GM18868 (cell line): ENCODE results near the gene ITSN1.

Source experiments
- ATAC-seq: cut with Tn5 transposase; IDR thresholded peaks from one replicate; pipeline ENCODE4 v1.9.1; 2021; ENCODE audit warnings: mild to moderate bottlenecking, moderate library complexity; ENCODE audit not compliant: unreplicated experiment

Gene ITSN1

GRCh38 chr21:33945652-33946270 is 303.5 kb downstream of the ITSN1 start:
- ATAC-seq = no peak

DNA sequence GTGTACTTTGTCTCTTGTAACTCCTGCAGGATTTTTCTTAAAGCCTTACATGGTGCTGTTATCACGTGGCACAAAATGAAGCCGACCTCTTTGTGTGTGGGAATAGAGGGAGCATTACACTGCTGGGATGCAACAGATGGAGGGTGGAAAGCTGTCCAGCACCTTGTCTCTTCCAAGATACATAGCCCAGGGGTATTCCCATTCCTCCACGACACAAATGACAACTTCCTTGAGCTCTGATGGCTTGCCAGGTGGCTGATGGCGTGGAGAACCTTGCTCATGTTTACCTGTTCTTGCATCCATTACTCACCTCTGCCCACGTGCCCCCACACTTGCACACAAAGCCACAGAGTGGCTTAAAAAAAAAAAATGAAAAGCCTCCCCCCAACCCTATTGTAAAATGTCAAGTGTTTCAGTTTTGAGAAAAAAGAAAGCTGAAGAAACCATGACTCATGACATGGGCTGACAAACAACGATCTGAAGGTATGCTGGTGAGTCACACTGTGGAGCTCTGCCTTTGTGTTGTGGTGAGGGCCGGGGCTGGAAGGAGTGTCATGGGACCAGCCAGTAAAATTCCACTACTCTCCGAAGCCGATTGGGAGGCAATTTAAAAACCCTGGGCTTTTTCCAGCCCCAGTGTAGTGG is 305.3 kb downstream of the ITSN1 start:
- ATAC-seq = peak; percentile 74

DNA sequence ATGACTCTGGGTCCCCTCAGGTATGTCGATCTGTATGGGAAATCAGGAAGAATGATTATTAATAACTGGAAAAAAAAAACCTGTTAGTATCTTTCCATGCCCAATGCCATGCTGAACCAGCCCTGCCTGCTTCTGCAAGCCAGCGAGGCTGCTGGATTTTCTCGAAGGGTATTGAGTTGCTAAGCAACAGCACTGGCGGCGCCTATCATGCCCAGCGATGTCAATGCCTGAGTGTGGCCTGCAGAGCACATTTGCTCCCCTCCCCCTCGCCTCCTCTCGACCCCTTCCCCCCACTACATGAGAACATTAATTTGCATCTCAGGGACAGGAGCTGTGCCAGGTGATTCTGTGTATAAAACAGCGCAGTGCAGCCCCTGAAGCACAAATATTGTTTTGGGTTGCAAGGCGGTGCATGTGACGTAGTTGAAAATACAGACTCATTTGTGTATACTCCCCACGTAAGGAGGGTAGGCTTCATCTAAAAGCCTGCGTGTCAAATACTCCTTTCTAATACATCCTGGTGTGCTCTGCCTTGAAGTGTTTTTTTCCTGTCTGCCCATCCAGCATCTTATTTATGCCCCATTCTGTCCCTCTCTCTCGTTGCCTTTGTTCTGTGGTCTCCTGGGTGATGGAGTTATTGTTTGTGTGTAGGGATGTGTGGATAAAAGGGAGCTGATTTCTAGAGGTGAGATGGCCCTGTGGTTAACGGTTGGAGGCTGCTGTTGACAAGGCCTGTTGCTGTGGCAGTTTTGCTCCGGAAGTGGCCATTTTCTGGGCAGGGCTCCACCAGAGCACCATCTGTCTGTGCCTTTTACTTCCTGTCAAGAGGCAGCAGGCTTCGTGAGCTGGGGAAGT is 306.0 kb downstream of the ITSN1 start:
- ATAC-seq = peak; percentile 38

DNA sequence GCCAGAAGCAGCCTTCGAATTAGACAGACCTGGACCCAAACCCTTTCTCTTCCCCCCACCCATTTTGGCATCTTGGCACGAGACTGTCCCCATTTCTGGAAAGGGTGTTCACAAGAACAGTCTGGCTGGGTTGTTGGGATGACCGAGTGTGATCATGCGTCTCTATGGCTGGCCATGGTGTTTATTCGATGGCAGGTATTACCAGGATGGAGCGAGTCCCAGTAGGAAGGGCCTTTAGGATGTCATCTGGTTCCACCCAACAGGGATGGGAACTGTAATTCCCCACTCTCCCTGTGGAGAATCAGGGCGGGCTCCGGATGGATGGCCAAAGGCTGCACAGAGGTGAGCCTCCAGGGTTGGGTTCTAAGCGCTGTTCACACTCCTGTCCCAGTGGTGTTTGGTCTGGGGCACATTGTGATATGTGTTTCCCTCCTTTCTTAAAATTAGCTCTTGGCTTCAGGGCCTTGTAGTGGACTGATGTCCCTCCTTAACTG is 306.7 kb downstream of the ITSN1 start:
- no peak for ATAC-seq
